GM19099 (cell line): ENCODE results near the gene SMG6.

Source experiments
- POLR2A ChIP-seq: IDR thresholded peaks from 3 replicates; pipeline ENCODE4 v1.6.1; 2011; ENCODE audit warnings: low read depth; ENCODE audit not compliant: insufficient read length; ENCODE audit errors: extremely low read depth

The SMG6 gene

GRCh38 chr17:2207815-2208515 lies 95.6 kb downstream of the SMG6 start:
- no peak for TF ChIP-seq POLR2A

- no peak for TF ChIP-seq POLR2A
These were observed 99.2 kb downstream of the SMG6 start for GRCh38 chr17:2204393-2204792.

GRCh38 chr17:2203818-2204217 lies 99.8 kb downstream of the SMG6 start:
- TF ChIP-seq POLR2A, result no peak

GRCh38 chr17:2202996-2203575 lies 100.5 kb downstream of the SMG6 start:
- no peak for TF ChIP-seq POLR2A

- no peak for TF ChIP-seq POLR2A
These were observed 101.1 kb downstream of the SMG6 start for GRCh38 chr17:2202302-2202995.

GRCh38 chr17:2198927-2199326 lies 104.7 kb downstream of the SMG6 start:
- TF ChIP-seq POLR2A, result no peak

- no peak for TF ChIP-seq POLR2A
These were observed 106.3 kb downstream of the SMG6 start for GRCh38 chr17:2197271-2197670.

GRCh38 chr17:2195729-2196128 lies 107.9 kb downstream of the SMG6 start:
- no peak for TF ChIP-seq POLR2A

- TF ChIP-seq POLR2A, result no peak
These were observed 108.7 kb downstream of the SMG6 start for GRCh38 chr17:2194889-2195335.

GRCh38 chr17:2192367-2193057 lies 111.1 kb downstream of the SMG6 start:
- no peak for TF ChIP-seq POLR2A

GRCh38 chr17:2191785-2192184 lies 111.8 kb downstream of the SMG6 start:
- TF ChIP-seq POLR2A, result no peak

- TF ChIP-seq POLR2A, result no peak
These were observed 112.4 kb downstream of the SMG6 start for GRCh38 chr17:2191227-2191626.

- no peak for TF ChIP-seq POLR2A
These were observed 113.6 kb downstream of the SMG6 start for GRCh38 chr17:2190014-2190413.

GRCh38 chr17:2188971-2189630 lies 114.5 kb downstream of the SMG6 start:
- TF ChIP-seq POLR2A, result no peak

- TF ChIP-seq POLR2A, result no peak
These were observed 115.8 kb downstream of the SMG6 start for GRCh38 chr17:2187758-2188157.
